HG03025 (cell line): ENCODE results near the gene LZTS3.
"Not testable (repeated sequence)": the region's sequence is repeated elsewhere in the genome, so short reads cannot be mapped to it uniquely, and the experiment has no call there.

Experiments used
- ATAC-seq: cut with Tn5 transposase; IDR thresholded peaks from one replicate; pipeline ENCODE4 v1.9.1; 2021; ENCODE audit warnings: mild to moderate bottlenecking, moderate library complexity; ENCODE audit not compliant: unreplicated experiment, low FRiP score

The LZTS3 gene

GRCh38 chr20:3172933-3173609 is at the start of gene LZTS3:
Gene LZTS3 (minus strand): TSS chr20:3173549. CDS start chr20:3167163, 6,386 bp downstream.
- peak; percentile 29 for ATAC-seq

GRCh38 chr20:3221398-3222226 is 48.3 kb upstream of the LZTS3 start:
- no peak for ATAC-seq

GRCh38 chr20:3218307-3218988 is 45.1 kb upstream of the LZTS3 start:
- ATAC-seq, result no peak

- not testable (repeated sequence) for ATAC-seq
Observed at GRCh38 chr20:3215359-3215917, 42.1 kb upstream of the LZTS3 start.

GRCh38 chr20:3213226-3213625 is 39.9 kb upstream of the LZTS3 start:
- no peak for ATAC-seq

DNA sequence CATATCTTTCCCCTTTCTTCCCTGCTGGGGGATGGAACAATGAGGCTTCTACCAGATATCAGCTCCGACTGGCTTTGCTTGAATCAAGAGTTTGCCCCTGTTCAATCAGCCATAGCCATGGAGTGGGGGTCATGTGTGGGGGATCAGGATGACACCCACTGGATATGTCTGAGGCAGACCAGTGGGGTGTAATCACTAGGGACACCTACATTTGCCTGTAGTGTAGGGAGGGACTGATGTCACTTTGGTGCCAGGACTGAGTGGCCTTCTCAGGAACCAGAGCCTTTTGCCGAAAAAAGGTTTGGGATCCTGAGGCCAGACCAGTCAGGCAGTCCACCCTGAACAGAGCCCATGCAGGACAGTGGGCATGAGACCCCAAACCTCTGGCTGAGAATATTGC is 37.0 kb upstream of the LZTS3 start:
- ATAC-seq, result no peak

- no peak for ATAC-seq
Observed at GRCh38 chr20:3209946-3210317, 36.6 kb upstream of the LZTS3 start.

GRCh38 chr20:3209257-3209945 is 36.1 kb upstream of the LZTS3 start, which contains the start of gene ITPA:
Gene ITPA (plus strand): TSS chr20:3209498. CDS start chr20:3209552, 54 bp downstream.
- no peak for ATAC-seq

GRCh38 chr20:3208786-3209256 is 35.5 kb upstream of the LZTS3 start:
- ATAC-seq, result no peak

DNA sequence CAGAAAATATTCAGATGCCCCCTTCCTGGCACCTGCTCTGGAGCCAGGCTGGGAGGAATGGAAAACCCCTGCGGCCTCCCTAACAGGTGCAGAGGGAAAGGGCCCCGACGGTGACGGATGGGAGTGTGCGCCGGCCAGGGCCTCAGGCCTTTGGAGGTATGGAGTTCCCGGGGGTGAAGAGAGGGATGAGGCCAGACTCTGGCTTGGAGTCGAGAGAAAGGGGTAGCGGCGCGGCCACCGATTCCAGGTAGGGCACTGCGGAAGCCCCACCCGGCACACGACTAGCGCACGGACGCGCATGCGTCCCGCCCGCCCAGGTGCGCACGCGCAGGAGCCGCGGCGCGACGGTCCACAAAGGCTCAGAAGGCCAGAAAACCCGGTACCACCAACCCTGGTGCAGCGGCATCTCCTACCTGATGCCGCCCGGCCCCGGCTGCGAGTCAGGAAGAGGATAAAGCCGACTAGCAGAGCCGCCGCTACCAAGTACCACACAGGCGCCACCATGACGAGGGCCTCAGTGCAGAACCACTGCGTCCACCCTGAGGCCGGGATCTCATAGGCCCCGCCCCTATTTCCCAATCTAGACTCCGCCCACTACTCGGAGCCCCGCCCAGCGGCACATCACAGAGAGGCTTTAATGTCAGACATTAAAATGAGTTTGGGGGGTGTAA is 30.9 kb upstream of the LZTS3 start, which contains the start of gene DDRGK1:
Gene DDRGK1 (minus strand): TSS at position 559 of the 671 bp plus-strand sequence. CDS start 55 bp downstream, at position 504.
- peak; percentile 58 for ATAC-seq

- no peak for ATAC-seq
Observed at GRCh38 chr20:3203315-3204123, 30.2 kb upstream of the LZTS3 start.

GRCh38 chr20:3202965-3203314 is 29.6 kb upstream of the LZTS3 start:
- ATAC-seq, result no peak

GRCh38 chr20:3199976-3200755 is 26.8 kb upstream of the LZTS3 start:
- ATAC-seq, result no peak

DNA sequence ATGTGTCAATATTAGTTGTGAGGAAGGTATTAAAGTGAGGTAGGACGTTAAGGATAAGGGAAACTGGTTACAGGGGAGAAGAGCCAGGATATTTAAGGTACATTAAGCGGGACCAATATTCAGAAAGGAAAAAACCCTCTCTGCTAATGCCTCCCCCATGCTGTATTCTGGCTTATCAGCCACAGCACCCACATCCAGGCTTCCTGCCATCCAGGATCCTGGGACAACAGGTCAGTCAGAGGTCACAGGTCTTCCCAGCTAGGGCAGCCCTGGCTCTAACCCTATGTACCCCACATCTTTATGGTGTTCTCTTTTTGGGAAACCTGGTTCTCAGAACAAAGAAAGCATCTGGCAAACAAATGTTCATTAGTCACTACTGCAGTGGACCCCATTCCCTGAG is 25.9 kb upstream of the LZTS3 start:
- ATAC-seq, result no peak

GRCh38 chr20:3195590-3196237 is 22.4 kb upstream of the LZTS3 start:
- no peak for ATAC-seq

GRCh38 chr20:3194617-3195280 is 21.4 kb upstream of the LZTS3 start:
- no peak for ATAC-seq
